Right ventricle myocardium inferior (tissue), 1 donor: ENCODE measurements around the gene CADPS2. TPM values are rescaled to one million over a fixed set of nuclear protein-coding genes. Genes with fewer than 3 reads are reported as not detected.

Experiments used
- ATAC-seq: fragments of 200-7000 bp; cut with Tn5 transposase; one replicate; pipeline ENCODE4 v1.9.1; 2020; ENCODE audit warnings: mild to moderate bottlenecking, moderate library complexity
- DNase-seq: peaks from one replicate; pipeline ENCODE4 v3.0.0; 2021; ENCODE audit errors: missing footprints
- intact Hi-C: fragments of 100-400 bp; cut with DNase I; formaldehyde crosslinking; loops from one replicate; pipeline ENCODE4 v1.11.0; 2022
- total RNA-seq: library from RNA; stranded (reverse); fragmentation: NEBNext Ultra II Directional; extraction: Animal tissue kit (Norgen Biotek cat#: 25700); gene quantifications from one replicate; pipeline ENCODE4 v1.2.1, GENCODE V29; 2021
- donor health status: DM: no; HTN: yes; CAD: no; lungs with severe emphysema.

The CADPS2 gene
- total RNA-seq, 1 donor from 2014 or later: 20.8 TPM

DNA sequence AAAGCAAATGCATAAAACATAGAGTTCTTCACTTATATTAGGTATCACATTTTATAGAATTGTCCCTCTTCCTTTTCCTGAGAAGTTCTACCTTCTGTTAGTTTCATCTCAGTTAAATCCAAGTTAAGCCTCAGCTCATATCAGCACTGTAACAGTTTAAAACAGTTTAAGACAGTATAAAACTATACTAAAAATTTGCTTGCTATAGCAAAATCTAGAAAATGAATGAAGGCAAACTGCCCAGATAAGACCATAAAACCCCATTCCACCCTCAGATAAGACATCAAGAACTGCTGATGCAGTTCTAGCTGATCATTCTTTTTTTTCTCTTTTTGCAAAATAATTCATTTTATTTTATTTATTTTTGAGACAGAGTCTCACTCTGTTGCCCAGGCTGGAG, 364.5 kb downstream of the CADPS2 start:
- intact Hi-C loops: loop anchor here (10.0 kb wide), 1 partner anchor 427 kb away; no protein-coding TSS in a partner anchor

GRCh38 chr7:122520971-122521555, 365.2 kb downstream of the CADPS2 start:
- no peak for DNase-seq
- intact Hi-C loops: loop anchor here (10.0 kb wide), 1 partner anchor 426 kb away; no protein-coding TSS in a partner anchor
- no peak for ATAC-seq

More for the DNA sequence above, 364.5 kb downstream of the CADPS2 start:
- ATAC-seq: no peak
- DNase-seq: no peak

GRCh38 chr7:122518488-122518887, 367.8 kb downstream of the CADPS2 start:
- no peak for DNase-seq
- intact Hi-C loops: no loop called here
- ATAC-seq: no peak

- ATAC-seq (no peak), DNase-seq (no peak)
- intact Hi-C loops: no loop called here
Observed at GRCh38 chr7:122517576-122517975, 368.7 kb downstream of the CADPS2 start.

- no peak for ATAC-seq
- intact Hi-C loops: no loop called here
- no peak for DNase-seq
Observed at GRCh38 chr7:122515404-122515803, 370.9 kb downstream of the CADPS2 start.

DNA sequence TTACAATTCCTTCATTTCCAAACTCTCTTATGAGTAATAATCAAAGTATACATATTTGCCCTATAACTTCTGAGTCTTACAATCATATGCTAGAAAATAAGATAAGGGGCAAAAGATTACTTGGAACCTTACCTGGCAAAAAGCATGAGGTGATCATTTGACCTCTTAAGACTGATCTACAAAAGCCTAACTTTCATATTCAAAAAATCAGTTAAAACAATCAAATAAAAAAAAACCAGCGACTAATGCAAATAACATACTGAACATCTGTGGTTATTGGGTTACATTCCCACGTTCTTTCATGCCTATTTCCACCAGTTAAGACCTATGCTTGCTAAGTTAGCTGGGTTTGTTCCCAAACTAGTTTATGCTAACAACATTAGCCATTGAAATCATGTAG, 375.0 kb downstream of the CADPS2 start:
- ATAC-seq: no peak
- intact Hi-C loops: no loop called here
- no peak for DNase-seq

DNA sequence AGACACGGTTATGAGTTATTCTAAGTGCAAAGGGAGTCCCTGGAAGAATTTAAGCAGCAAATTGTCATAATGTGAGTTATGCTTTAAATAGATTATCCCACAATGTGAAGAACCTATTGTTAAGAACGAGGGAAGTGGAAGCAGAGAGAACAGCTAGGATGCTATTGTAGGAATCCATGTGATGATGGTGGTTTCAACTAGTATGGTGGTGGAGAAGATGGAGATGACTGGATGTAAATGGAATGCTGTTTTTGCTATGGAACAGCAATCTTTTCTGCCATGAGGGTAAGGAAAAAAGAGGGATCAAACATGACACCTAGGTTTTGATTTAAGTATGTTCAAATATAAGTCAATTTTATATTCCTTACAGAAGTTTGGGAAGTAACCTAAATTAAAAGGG, 378.7 kb downstream of the CADPS2 start:
- intact Hi-C loops: no loop called here
- no peak for DNase-seq
- no peak for ATAC-seq

- DNase-seq (no peak), ATAC-seq (no peak)
- intact Hi-C loops: no loop called here
Observed at GRCh38 chr7:122492007-122492406, 394.3 kb downstream of the CADPS2 start.

DNA sequence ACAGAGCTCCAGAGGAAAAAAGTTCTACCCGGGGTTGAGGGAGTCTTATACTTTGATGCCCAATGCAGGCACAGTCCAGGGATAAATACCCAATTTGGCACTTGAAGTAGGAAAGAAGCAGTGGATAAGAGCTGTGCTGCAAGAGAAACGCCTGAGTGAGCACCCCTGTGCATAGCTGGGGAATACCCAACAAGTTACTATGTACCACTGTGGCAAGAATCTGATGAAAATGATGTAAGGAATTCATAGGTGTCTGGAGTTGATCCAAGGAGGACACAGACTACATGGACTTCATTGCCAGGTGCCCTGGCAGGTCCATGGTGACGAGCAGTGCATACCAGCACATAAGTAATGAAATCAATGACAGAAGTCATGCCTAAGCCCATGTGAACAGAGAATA, 398.0 kb downstream of the CADPS2 start:
- ATAC-seq: no peak
- DNase-seq: no peak
- intact Hi-C loops: no loop called here

DNA sequence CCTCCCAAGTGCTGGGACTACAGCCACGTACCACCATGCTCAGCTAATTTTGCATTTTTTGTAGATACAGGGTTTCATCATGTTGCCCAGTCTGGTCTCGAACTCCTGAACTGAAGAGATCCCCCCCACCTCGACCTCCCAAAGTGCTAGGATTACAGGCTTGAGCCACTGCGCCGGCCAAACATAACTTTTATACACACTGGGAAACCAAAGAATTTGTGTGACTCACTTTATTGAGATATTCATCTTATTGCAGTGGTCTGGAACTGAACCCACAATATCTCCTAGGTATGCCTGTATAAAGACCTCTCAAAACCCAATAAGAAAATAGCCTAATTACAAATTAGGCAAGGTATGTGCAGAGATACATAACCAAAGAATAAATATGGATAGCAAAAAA, 399.1 kb downstream of the CADPS2 start:
- no peak for ATAC-seq
- intact Hi-C loops: no loop called here
- no peak for DNase-seq

- DNase-seq (no peak), ATAC-seq (no peak)
- intact Hi-C loops: no loop called here
Observed at GRCh38 chr7:122485856-122486255, 400.4 kb downstream of the CADPS2 start.

- intact Hi-C loops: no loop called here
- ATAC-seq (no peak), DNase-seq (no peak)
Observed at GRCh38 chr7:122482212-122482611, 404.0 kb downstream of the CADPS2 start.

DNA sequence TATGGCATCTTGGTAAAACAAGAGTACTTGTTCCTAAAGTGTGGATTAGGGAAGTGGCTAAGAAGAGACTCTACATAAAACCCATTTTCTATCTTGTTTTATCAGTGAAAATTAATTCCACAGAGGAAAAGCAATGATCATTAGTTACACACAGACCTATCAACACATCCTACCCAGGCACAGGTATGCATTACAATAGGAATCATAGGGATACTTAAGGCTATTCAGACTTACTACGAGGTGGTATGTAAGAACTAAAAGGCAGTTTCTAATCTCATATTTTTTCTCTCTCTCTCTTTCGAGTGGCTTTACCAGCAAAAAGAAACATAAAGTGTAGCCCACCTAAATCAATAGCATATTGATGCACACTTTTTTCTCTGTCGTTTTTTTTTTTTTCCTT, 415.4 kb downstream of the CADPS2 start:
- DNase-seq: no peak
- ATAC-seq: no peak
- intact Hi-C loops: no loop called here

DNA sequence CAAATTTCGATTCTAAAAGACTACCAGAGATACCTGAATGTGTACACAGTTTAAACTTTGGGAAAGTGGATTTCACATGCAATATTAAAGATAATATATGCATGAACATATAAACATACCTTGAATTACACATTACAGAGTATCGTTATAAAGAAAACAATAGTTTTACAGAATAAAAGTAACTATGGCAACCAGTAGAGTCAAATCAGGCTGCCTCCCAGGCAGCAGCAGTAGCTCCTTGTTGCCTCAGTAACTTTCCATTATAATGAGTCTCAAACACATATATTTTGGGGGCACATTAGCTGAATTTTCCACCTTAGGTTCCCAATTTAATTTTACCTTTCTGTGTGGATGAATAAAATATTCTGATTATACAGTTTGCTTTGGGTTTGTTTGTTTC, 417.3 kb downstream of the CADPS2 start:
- intact Hi-C loops: no loop called here
- DNase-seq: no peak
- ATAC-seq: no peak

GRCh38 chr7:122467661-122468449, 418.4 kb downstream of the CADPS2 start:
- ATAC-seq (no peak), DNase-seq (no peak)
- intact Hi-C loops: no loop called here

GRCh38 chr7:122465296-122465695, 421.0 kb downstream of the CADPS2 start:
- ATAC-seq: no peak
- no peak for DNase-seq
- intact Hi-C loops: no loop called here

- DNase-seq: no peak
- no peak for ATAC-seq
- intact Hi-C loops: no loop called here
Observed at GRCh38 chr7:122463631-122464030, 422.6 kb downstream of the CADPS2 start.

GRCh38 chr7:122460936-122461335, 425.3 kb downstream of the CADPS2 start:
- intact Hi-C loops: no loop called here
- ATAC-seq: no peak
- no peak for DNase-seq

- no peak for DNase-seq
Observed at GRCh38 chr7:122457969-122458368, 428.3 kb downstream of the CADPS2 start.

DNA sequence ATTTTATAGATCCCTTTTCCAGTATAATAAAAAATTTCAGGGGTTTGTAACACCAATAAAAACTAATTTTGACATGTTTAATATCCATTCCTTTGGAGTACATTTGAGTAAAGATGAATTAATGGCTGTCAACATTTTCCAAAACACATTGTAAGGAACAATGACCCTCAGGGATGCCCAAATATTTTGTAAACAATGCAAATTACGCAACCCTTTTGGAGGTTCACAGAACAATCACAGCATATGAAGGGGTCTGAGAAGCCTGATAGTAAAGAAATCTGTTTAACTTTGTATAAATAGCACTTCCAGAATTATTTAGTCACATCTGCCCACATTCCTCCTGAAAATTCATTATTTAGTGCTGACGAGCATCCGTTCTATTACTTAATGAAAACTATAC, 428.9 kb downstream of the CADPS2 start:
- intact Hi-C loops: no loop called here
- DNase-seq (no peak), ATAC-seq (no peak)

More at GRCh38 chr7:122457969-122458368, 428.3 kb downstream of the CADPS2 start:
- intact Hi-C loops: no loop called here
- ATAC-seq: no peak
